Amniotic stem cell (primary cell): ENCODE results near the gene SDF4.

Experiments used
- DNase-seq: peaks from one replicate; lab custom pipeline; 2025; lab: John Stamatoyannopoulos, UW

Gene SDF4

GRCh38 chr1:1228187-1228586, 3.6 kb downstream of the SDF4 start:
- DNase-seq = no peak

DNA sequence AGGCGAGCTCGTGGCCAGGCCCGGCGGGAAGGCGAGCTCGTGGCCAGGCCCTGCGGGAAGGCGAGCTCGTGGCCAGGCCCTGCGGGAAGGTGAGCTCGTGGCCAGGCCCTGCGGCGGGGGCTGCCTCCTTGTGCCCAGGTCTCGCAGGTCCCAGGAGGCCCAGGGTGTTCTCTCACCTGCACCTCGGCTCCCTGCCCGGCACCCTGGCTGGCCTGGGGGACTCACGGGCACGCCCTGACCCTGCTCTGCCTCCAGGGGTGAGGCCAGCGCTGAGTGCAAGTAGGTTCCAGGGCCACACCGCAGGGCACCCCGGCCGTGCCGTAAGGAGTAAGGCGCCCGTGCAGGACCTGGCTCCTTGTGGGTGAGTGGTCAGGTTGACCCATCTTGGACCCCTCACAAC, 4.4 kb downstream of the SDF4 start:
- DNase-seq = no peak

DNA sequence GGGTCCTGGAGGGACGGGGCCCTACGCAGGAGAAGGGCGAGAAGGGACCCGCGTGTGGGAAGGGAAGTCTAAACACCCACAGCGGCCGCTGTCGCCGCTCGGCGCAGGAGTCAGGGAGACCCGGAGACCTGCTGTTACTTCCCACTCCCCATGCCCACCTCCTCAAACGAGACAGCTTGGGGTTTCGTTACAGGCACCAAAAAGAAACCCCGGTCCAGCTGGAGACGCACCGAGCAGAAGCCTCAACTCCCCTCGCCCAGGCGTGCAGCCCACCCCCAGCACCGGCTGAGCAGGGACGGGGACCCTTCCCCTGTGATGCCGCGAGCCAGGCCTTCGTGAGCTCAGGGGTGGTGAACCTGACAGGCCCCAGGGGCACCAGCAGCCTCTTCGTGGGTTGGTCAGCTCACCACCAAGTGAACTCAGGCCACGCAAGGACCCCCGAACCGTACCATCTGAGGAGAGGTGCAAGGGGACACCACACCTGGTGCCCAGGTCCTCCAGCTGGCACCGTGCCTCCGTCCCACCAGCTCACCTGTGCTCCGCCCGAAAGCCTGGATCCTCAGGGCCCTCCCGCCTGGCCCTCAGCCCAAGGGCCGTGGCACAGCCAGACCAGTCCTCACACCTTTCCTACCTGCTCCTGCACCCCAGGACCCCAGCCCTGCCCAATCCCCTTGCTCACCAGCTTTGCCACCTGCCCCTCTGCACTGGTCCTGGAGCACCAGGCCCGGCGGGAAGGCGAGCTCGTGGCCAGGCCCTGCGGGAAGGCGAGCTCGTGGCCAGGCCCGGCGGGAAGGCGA, 5.0 kb downstream of the SDF4 start:
- DNase-seq = no peak

DNA sequence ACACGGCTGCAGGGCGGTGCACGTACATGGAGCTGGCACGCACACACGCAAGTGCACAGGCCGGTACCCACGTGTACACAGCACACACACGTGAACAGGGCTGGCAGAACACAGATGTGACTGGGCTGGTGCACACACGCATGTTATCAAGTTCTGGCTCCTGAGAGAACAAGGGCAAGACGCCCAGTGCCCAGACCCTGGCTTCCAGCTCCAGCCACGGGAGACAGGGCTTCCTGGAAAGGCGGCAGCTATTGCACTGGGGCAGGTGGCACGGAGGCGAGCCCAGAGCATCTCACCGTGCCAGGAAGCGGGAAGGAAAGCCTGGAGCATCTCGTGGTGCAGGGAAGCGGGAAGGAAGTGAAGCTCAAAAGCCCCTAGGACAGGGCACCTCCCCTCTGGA, 5.9 kb downstream of the SDF4 start:
- no peak for DNase-seq

GRCh38 chr1:1225238-1225845, 6.5 kb downstream of the SDF4 start:
- no peak for DNase-seq

GRCh38 chr1:1223891-1224290, 7.9 kb downstream of the SDF4 start:
- no peak for DNase-seq

GRCh38 chr1:1223321-1223720, 8.5 kb downstream of the SDF4 start:
- no peak for DNase-seq

DNA sequence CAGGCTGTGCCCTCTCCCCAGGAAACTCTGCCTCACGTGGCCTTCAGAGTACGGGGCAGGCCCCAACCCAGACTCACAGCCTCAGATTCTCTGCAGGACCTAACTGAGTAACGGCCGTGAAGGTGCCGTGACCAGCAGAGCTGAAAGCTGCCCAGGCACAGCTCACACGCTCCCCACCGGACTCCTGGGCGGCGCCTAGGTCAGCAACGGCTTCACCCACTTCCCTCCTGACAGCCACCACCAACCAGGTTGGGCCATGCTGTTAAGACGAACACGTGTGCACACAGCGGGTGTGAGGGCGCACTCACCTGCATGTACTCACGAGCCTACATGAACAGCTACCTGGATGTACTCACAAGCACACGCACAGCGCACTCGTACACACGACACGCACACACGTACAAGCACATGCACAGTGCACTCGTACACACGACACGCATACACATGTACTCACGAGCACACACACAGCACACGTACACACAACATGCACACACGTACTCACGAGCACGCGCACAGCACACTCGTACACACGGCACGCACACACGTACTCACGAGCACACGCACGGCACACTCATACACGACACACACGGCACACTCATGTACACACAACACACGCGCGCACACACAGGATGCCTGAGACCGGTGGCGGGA, 9.1 kb downstream of the SDF4 start:
- no peak for DNase-seq

- DNase-seq = no peak
These were observed 9.8 kb downstream of the SDF4 start for GRCh38 chr1:1221887-1222574.

GRCh38 chr1:1220197-1220596, 11.6 kb downstream of the SDF4 start:
- no peak for DNase-seq

- no peak for DNase-seq
These were observed 12.5 kb downstream of the SDF4 start for GRCh38 chr1:1219341-1219740.

- DNase-seq = no peak
These were observed 13.1 kb downstream of the SDF4 start for GRCh38 chr1:1218524-1219200.

- no peak for DNase-seq
These were observed 13.9 kb downstream of the SDF4 start for GRCh38 chr1:1217621-1218523.

- no peak for DNase-seq
These were observed 14.8 kb downstream of the SDF4 start for GRCh38 chr1:1216770-1217620.

DNA sequence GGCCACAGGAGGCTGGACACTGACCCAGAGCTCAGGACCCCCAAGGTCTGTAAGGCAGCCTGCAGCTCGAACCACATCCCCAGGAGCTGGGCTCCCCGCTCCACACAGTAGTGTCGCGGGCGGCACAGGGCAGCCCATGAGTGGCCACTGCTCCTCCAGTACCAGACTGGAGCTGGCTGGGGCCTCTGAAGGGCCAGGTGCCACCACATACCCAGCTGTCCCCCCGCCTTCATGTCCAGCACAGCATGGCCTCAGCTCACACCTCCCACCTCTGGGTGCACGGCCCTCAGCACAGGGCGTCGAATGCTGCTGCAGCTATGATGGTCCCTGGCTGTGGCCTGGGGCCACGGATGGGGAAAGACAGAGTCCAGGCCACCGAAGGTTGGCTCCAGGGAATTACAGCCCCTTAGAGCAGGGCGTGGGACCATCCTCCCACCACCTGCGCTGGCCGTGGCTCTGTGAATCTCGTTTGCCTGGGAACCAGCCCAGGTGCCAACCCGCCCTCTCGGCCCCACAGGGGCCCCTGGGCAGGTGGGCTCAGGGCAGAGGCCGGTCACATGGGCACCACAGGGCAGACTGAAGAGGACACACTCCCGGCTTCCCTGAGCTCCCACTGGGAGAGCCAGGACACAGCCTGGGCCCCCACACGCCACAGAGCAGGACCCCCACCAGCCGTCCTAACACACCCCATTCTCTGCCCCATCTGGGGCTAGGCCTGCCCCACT, 15.8 kb downstream of the SDF4 start:
- DNase-seq = no peak

DNA sequence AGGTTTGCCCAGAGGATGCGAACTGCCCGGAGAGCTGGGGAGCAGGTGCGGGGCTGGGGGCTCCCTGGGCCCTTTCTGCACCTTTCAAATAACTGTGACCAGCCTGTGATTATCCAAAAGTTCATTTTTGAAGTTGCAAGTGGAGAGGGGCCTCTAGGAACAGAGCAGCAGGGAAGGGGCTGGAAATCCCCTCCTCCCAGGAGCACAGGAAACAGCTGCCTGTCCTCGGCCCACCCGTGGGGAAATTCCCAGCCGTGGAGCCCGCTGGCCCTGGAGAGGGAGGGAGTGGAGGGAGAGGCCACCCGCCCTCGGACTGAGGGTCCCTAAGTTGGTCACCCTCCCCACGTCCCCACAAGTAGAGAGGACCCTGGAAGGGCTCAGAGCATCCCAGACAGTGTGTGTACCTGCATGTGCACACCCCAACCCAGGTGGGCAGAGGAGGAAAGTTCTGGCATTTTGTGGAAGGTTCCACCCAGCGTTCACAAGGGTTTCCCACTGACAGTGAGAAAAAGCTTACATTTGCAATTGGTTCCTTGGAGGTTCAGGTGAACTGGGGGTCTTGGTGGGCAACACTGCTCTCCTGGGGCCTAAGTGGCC, 16.6 kb downstream of the SDF4 start:
- no peak for DNase-seq

- DNase-seq = no peak
These were observed 18.2 kb downstream of the SDF4 start, which contains the start of gene TNFRSF4 for GRCh38 chr1:1213345-1214265. Gene TNFRSF4 (minus strand): TSS chr1:1214153. CDS start chr1:1214127, 26 bp downstream.
